RWPE1 (cell line): ENCODE results near the gene CDKN2B.

Experiments used
- CTCF ChIA-PET: fragments of 350-600 bp; sonication (Branson Sonifier 250); formaldehyde crosslinking; extraction: SDS; loops from one replicate; lab custom pipeline; 2021; lab: Yijun Ruan, JAX
- POLR2A ChIA-PET: fragments of 400-600 bp; formaldehyde crosslinking; extraction: SDS; loops from one replicate; lab custom pipeline; 2020; ENCODE audit warnings: antibody characterized with exemption; ENCODE audit not compliant: low non-redundant PET; lab: Yijun Ruan, JAX
- DNase-seq: peaks from one replicate; pipeline ENCODE4 v3.0.0; 2012; ENCODE audit warnings: low spot score
- H3K27ac ChIP-seq: fragments of 450-650 bp; 2 replicates; pipeline ENCODE4 v1.5.1; 2017
- TF ChIP-seq, protein P1 (sequence below): fragments of 450-650 bp; conservative IDR thresholded peaks from 2 replicates; pipeline ENCODE4 v1.5.1; 2017; ENCODE audit warnings: low read depth, mild to moderate bottlenecking

Gene CDKN2B

DNA sequence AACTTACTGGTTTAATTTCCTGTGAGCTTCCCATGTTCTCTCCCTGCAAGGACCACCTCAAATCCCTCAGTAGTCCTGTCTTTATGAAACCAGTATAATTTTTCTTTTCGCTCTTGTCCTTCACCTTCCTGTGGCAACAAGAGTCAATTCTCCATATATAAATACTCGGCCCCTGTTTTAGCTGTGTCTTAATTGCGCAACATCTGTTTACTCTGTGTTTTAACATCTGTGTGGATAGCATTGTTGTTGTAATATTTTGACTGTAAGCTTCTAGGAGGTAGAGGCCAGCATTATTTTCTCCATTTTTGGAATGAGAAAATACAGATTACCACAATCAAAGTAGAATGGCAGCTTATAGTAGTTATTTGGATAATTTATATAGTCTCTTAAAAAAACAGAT is 30.2 kb upstream of the CDKN2B start:
- POLR2A ChIA-PET = no interaction called here
- TF ChIP-seq, protein P1, sequence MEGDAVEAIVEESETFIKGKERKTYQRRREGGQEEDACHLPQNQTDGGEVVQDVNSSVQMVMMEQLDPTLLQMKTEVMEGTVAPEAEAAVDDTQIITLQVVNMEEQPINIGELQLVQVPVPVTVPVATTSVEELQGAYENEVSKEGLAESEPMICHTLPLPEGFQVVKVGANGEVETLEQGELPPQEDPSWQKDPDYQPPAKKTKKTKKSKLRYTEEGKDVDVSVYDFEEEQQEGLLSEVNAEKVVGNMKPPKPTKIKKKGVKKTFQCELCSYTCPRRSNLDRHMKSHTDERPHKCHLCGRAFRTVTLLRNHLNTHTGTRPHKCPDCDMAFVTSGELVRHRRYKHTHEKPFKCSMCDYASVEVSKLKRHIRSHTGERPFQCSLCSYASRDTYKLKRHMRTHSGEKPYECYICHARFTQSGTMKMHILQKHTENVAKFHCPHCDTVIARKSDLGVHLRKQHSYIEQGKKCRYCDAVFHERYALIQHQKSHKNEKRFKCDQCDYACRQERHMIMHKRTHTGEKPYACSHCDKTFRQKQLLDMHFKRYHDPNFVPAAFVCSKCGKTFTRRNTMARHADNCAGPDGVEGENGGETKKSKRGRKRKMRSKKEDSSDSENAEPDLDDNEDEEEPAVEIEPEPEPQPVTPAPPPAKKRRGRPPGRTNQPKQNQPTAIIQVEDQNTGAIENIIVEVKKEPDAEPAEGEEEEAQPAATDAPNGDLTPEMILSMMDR = no peak
- DNase-seq = no peak
- CTCF ChIA-PET = interaction anchor here (0.6 to 3.8 kb wide), 3 partner anchors 31 to 204 kb away, joined by 4 to 40 read pairs (median 4); partner anchors contain the start of gene CDKN2B
- no peak overlapping the region for H3K27ac ChIP-seq

DNA sequence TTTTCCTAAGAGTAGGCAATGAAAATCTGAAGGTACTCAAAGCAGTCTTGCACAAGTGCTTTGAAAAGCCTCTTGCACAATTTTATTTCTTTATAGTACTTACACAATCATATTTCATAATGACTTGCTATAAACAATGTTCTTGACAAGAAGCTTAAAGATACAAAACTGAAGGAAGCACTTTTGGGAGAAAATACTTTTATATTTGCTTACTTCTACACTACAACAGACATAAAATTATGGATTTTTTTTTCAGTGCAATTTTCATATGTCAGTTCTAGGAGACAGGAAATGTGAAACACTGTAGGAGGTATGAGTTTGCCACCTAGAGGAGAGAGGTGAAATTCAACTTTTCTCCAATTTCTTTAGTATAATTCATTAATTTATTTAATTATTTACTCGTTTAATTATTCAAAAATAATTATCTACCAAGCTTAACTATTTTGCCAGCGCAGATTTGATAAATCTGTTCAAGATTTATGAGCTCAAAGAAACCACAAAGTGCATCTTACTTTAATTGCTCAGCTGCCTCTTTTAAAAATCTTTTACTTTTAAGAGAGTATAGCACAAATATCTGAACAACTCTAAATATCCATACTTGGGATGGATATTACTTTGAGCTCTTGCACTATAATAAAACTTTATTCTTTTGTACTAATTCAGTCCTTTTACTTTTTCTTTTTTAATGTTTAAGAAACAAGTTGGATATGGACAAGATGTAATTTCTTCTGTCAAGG is 29.0 kb upstream of the CDKN2B start:
- ChIA-PET POLR2A (no interaction called here), CTCF (interaction anchor here (0.6 to 3.8 kb wide), 15 partner anchors 12 to 225 kb away, joined by 3 to 40 read pairs (median 4); partner anchors contain the start of gene CDKN2B)
- DNase-seq = peak; percentile 50
- H3K27ac ChIP-seq = no peak overlapping the region
- TF ChIP-seq, protein P1 = peak; percentile 75

DNA sequence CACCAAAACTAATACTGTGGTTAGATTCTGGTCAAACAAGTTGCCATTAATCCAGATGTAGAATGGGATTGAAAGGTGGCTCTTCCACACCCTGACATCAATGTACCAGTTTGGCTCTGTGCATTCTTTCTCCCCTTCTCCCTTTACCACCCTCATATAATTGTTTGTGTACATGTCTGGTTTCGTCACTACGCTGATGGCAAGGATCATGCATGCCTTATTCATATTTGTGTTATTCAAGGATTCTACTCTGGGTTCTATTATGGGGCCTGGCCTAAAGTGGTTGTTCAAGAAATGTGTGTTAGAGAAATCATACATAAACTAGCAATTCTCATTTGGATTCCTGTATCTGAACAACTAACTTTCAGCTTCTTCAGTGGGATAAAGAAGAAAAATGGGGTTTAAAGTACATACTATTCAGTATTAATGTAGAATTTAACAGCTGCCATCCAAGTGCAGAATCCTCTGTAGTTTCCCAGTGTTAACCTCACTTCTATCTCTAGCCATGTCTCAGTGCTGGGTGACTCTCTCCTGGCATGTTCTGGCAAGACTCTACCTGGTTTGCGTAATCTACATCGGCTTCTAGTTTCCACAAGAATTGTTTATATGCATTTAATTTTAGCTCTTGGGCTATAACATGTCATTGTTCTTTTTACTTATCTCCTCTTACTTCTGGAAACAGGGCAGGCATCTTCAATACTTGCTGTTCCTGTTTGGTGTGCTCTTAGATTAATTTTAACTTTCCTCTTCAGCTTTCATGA is 27.9 kb upstream of the CDKN2B start:
- no peak overlapping the region for H3K27ac ChIP-seq
- DNase-seq = peak; percentile 85
- POLR2A ChIA-PET = interaction anchor here (0.8 kb wide), 1 partner anchor 28 kb away, joined by 4 read pairs; the partner anchor contains the start of gene CDKN2B
- TF ChIP-seq, protein P1 = no peak
- CTCF ChIA-PET = interaction anchor here (0.6 to 3.8 kb wide), 10 partner anchors 13 to 224 kb away, joined by 3 to 40 read pairs (median 5); partner anchors contain the start of gene CDKN2B

DNA sequence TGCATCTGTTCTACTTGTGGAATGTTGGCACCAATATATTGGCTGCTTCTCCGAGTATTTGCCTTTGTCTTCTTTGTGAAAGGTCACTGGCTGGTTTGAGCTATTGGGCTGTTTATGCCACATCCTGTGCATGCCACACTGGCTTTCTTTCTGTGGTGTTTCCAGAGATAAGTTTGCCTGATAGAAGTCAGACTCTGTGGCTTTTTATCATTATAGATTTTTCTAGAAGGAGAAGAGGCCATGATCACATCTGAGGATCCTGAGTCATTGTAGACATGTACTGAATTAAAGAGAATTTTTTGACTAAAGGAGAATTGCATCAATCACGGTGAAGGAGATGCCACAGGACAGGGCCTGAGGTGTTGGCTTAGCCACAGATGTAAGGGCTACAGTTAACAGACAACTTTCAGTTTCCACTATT is 26.5 kb upstream of the CDKN2B start:
- CTCF ChIA-PET = no interaction called here
- POLR2A ChIA-PET = no interaction called here

DNA sequence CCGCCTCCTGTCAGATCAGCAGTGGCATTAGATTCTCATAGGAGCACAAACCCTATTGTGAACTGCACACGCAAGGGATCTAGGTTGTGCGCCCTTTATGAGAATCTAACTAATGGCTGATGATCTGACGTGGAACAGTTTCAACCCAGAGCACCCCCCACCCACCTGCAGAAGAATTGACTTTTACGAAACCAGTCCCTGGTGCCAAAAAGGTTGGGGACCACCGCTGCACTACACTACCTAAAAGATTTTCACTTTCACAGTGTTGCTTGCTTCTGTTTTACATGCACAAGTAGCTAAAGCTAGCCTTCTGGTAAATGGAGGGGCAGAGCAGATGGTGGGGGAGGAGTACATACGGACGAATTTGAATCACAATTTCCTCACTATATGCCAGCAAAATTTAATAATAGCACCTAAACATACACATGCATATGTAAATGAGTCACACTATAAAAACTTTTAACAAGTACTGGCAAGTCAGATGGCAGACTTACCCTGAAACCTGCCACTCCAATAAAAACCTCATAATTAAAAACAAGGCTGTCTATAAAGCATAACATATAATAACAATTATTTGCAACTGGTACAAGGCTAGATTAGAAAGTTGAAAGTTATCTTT is 24.0 kb upstream of the CDKN2B start:
- peak overlapping the region; percentile 51 for H3K27ac ChIP-seq
- CTCF ChIA-PET = no interaction called here
- DNase-seq = peak; percentile 62
- TF ChIP-seq, protein P1 = no peak
- POLR2A ChIA-PET = no interaction called here

More for the DNA sequence above, 26.5 kb upstream of the CDKN2B start:
- no peak for DNase-seq
- TF ChIP-seq, protein P1 = no peak
- no peak overlapping the region for H3K27ac ChIP-seq
